Keratinocyte (primary cell): ENCODE results near the gene PCDHB7.

ENCODE experiments used
- CTCF ChIP-seq, 3 experiments: IDR thresholded peaks in 1 of 3; conservative IDR thresholded peaks in 1 of 3; optimal IDR thresholded peaks in 1 of 3; 2 replicates in 2 of 3; 3 replicates in 1 of 3; pipeline versions ENCODE3 to v1.5.1; 2011; ENCODE audit warnings: low read length in 3 of 3, mild to moderate bottlenecking in 3 of 3, moderate library complexity in 2 of 3, control low read depth in 1 of 3, inconsistent platforms in 1 of 3; ENCODE audit not compliant: insufficient read depth in 2 of 3; ENCODE audit errors: extremely low read depth in 1 of 3
- EZH2 ChIP-seq: IDR thresholded peaks from one replicate; pipeline ENCODE4 v1.6.1; 2012; ENCODE audit warnings: inconsistent platforms, mild to moderate bottlenecking, low read length, moderate library complexity

- TF ChIP-seq CTCF (optimal IDR thresholded peaks at IDR 0.05 in 1 of 3, IDR thresholded peaks at IDR 0.05 in 1 of 3, conservative IDR thresholded peaks at IDR 0.05 in 1 of 3; ENCODE audit: extremely low read depth in 1 of 3, insufficient read depth in 2 of 3, low read length in 3 of 3): no peak
- no peak for TF ChIP-seq EZH2
Measured at GRCh38 chr5:141127305-141127704, 45.1 kb upstream of the PCDHB7 start.
